ENCODE results near the gene ZNF839.

ZNF839 gene

DNA sequence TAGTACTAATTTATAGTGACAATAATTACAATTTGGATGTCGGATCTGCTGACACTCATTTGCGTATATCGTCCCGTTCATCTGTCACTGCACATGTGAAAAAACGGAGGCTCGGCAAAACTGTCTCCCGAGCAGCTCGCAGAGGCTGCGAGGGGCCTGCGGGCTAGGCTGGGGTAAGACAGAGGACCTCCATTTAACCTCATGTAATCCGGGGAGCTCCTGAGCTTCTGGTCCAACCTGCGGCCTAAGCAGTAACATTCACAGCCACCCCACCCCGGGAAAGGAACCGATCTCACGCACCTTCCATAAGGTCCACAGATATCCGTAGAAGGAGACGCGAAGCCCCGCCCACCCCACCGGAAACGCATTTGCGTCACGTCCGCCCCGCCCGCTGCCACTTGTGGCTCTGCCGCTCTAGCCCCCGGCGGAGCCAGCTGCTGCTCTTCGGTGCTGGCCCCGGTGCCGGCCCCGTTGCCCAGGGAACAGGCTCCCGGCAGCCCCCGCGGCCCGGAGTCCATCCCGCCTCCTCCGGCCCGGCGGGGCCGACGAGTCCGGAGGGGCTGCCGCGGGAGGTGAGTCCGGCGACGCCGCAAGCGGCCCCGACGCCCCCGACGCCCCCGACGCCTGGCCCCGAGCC, 43.1 kb downstream of the ZNF839 start, which contains the start of the genes CINP and TECPR2:
TSS of gene CINP (minus strand) at position 346 of the 637 bp plus-strand sequence. CDS start at position 307, 39 bp downstream.
TSS of gene TECPR2 (plus strand) at position 397 of the 637 bp plus-strand sequence. CDS start 13,781 bp downstream, outside the sequence.
- H3K27ac ChIP-seq (ENCODE audit: low read length): peak within 1 kb of the TSS; percentile 77

DNA sequence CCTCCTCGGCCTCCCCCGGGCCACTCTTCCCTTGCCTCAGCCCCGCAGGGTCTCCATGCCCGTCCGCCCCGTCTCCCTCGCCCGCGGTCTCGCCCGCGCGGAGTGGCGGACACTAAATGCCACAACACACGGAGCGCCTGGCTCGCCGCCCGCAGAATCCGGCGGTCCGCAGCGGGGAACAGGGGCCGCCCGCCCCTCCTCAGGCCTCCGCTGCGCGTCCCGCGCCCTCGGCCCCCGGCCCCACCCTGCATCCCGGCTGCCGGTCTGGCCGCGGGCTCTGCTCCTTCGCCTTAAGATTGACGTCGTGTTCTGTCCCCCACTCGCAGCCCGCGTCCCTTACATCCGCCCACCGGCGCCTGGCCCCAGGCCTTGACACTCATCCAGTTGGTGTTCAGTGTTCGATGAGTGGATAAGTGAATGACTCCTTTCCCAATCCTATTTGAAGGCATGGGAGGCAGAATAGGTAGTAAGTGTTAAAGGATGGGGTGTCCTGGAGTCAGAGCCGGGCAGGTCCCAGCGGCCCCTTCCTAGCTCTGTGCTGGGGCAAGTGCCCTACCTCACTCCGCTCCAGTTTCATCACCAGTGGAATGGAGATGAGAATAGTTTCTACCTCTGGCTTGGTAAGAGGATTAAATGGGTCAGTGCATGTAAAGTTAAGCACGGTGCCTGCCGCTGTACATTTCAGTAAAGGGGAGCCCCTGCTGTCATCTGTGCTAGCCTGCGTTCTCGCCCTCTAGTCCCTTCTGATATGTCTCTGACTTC, 43.8 kb downstream of the ZNF839 start:
- Histone ChIP-seq H3K9ac (ENCODE audit: low read depth, low read length) (peak overlapping the region; percentile 75), H2AFZ (ENCODE audit: low read depth, low read length) (peak overlapping the region; percentile 91), H4K20me1 (ENCODE audit: insufficient read depth, low read length) (no peaks in the 10 kb centered on the region), H3K79me2 (ENCODE audit: insufficient read depth, low read length) (peaks cover 17% of the 10 kb centered on the region), H3K27me3 (ENCODE audit: insufficient read depth, low read length, poor library complexity) (no peaks in the 10 kb centered on the region), H3K36me3 (ENCODE audit: insufficient read depth, low read length) (peaks cover under 1% of the 10 kb centered on the region; the same call in 1 of the 2 replicates), H3K4me1 (ENCODE audit: insufficient read depth, low read length) (peaks cover 33% of the 10 kb centered on the region), H3K4me2 (ENCODE audit: insufficient read depth, low read length) (peak overlapping the region; percentile 93), H3K4me3 (ENCODE audit: low read depth in 1 of 2, low read length in 2 of 2) (peak overlapping the region; percentile 70 to 93), H3K27ac (ENCODE audit: low read length) (peak overlapping the region; percentile 36; the same call in 1 of the 2 replicates), H3K9me3 (ENCODE audit: insufficient read depth, low read length, severe bottlenecking) (no peaks in the 10 kb centered on the region)
- TF ChIP-seq, protein P1, sequence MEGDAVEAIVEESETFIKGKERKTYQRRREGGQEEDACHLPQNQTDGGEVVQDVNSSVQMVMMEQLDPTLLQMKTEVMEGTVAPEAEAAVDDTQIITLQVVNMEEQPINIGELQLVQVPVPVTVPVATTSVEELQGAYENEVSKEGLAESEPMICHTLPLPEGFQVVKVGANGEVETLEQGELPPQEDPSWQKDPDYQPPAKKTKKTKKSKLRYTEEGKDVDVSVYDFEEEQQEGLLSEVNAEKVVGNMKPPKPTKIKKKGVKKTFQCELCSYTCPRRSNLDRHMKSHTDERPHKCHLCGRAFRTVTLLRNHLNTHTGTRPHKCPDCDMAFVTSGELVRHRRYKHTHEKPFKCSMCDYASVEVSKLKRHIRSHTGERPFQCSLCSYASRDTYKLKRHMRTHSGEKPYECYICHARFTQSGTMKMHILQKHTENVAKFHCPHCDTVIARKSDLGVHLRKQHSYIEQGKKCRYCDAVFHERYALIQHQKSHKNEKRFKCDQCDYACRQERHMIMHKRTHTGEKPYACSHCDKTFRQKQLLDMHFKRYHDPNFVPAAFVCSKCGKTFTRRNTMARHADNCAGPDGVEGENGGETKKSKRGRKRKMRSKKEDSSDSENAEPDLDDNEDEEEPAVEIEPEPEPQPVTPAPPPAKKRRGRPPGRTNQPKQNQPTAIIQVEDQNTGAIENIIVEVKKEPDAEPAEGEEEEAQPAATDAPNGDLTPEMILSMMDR (IDR thresholded peaks at IDR 0.05; ENCODE audit: borderline replicate concordance, extremely low read depth, low read length, poor library complexity, severe bottlenecking): no peak
- no peak for TF ChIP-seq EZH2 (IDR thresholded peaks at IDR 0.05; ENCODE audit: borderline replicate concordance, low read depth, low read length, severe bottlenecking)
- peak; percentile 35 for ATAC-seq (ENCODE audit: insufficient read depth, low read depth)
- DNase-seq: no peak

More for the DNA sequence above, 43.1 kb downstream of the ZNF839 start, which contains the start of the genes CINP and TECPR2:
- Histone ChIP-seq H3K9me3 (ENCODE audit: insufficient read depth, low read length, severe bottlenecking) (no peaks in the 10 kb centered on the region), H3K36me3 (ENCODE audit: insufficient read depth, low read length) (peaks cover 8% of the 10 kb centered on the region; the same call in 1 of the 2 replicates), H3K79me2 (ENCODE audit: insufficient read depth, low read length) (peaks cover 17% of the 10 kb centered on the region), H3K4me2 (ENCODE audit: insufficient read depth, low read length) (peak within 1 kb of the TSS; percentile 93), H3K9ac (ENCODE audit: low read depth, low read length) (peak within 1 kb of the TSS; percentile 75), H3K27me3 (ENCODE audit: insufficient read depth, low read length, poor library complexity) (no peaks in the 10 kb centered on the region), H2AFZ (ENCODE audit: low read depth, low read length) (peak within 1 kb of the TSS; percentile 91), H3K4me3 (ENCODE audit: low read depth in 1 of 2, low read length in 2 of 2) (peak within 1 kb of the TSS; percentile 70 to 93), H4K20me1 (ENCODE audit: insufficient read depth, low read length) (no peaks in the 10 kb centered on the region), H3K4me1 (ENCODE audit: insufficient read depth, low read length) (peaks cover 33% of the 10 kb centered on the region)
- ATAC-seq (ENCODE audit: insufficient read depth, low read depth): peak; percentile 94
- TF ChIP-seq EZH2 (IDR thresholded peaks at IDR 0.05; ENCODE audit: borderline replicate concordance, low read depth, low read length, severe bottlenecking): no peak
- DNase-seq: peak; percentile 95

DNA sequence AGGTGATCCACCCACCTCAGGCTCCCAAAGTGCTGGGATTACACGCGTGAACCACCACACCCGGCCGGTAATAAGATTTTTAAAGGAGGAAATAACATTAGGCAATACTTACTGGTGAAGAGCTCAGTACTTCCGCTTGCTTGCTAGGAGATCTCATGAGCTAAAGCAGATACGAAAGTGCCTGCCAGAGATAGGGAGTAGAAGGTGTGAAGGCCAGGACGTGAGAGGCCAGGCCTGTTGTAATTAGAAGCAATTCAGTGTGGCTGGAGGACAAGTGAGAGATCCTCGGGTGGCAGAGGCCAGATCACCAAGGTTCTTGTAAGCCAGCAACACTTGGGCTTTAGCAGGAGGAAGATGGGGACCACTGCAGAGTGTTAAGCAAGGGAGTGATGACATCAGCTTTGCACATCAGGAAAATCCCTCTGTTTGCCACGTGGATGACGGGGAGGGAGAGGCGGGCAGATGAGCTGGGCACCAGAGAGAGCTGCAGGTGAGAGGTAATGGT, 50.8 kb downstream of the ZNF839 start:
- no peaks in the 10 kb centered on the region; the same call in 1 of the 2 replicates for H4K20me1 ChIP-seq (ENCODE audit: insufficient read depth, low read length)
- DNase-seq (no peak), ATAC-seq (ENCODE audit: insufficient read depth, low read depth) (no peak)
- no peak overlapping the region for H3K9ac ChIP-seq (ENCODE audit: low read depth, low read length)
- no peaks in the 10 kb centered on the region for H3K36me3 ChIP-seq (ENCODE audit: insufficient read depth, low read length)
- TF ChIP-seq, protein P1 (IDR thresholded peaks at IDR 0.05; ENCODE audit: borderline replicate concordance, extremely low read depth, low read length, poor library complexity, severe bottlenecking): no peak
- no peak for TF ChIP-seq EZH2 (IDR thresholded peaks at IDR 0.05; ENCODE audit: borderline replicate concordance, low read depth, low read length, severe bottlenecking)
- no peak overlapping the region for H3K4me3 ChIP-seq (ENCODE audit: low read depth in 1 of 2, low read length in 2 of 2)
- H3K27me3 ChIP-seq (ENCODE audit: insufficient read depth, low read length, poor library complexity): no peaks in the 10 kb centered on the region
- H3K4me1 ChIP-seq (ENCODE audit: insufficient read depth, low read length): no peaks in the 10 kb centered on the region
- no peaks in the 10 kb centered on the region for H3K79me2 ChIP-seq (ENCODE audit: insufficient read depth, low read length)
- H3K27ac ChIP-seq (ENCODE audit: low read length): no peak overlapping the region
- no peak overlapping the region for H3K4me2 ChIP-seq (ENCODE audit: insufficient read depth, low read length)
- H2AFZ ChIP-seq (ENCODE audit: low read depth, low read length): no peak overlapping the region
- H3K9me3 ChIP-seq (ENCODE audit: insufficient read depth, low read length, severe bottlenecking): no peaks in the 10 kb centered on the region
